NCI-H1930 (cell line): Measurements from ENCODE around the gene SDC3.

Experiments used
- DNase-seq, 2 experiments: peaks; one replicate each; lab custom pipeline; 2025; lab: John Stamatoyannopoulos, UW

Gene SDC3

DNA sequence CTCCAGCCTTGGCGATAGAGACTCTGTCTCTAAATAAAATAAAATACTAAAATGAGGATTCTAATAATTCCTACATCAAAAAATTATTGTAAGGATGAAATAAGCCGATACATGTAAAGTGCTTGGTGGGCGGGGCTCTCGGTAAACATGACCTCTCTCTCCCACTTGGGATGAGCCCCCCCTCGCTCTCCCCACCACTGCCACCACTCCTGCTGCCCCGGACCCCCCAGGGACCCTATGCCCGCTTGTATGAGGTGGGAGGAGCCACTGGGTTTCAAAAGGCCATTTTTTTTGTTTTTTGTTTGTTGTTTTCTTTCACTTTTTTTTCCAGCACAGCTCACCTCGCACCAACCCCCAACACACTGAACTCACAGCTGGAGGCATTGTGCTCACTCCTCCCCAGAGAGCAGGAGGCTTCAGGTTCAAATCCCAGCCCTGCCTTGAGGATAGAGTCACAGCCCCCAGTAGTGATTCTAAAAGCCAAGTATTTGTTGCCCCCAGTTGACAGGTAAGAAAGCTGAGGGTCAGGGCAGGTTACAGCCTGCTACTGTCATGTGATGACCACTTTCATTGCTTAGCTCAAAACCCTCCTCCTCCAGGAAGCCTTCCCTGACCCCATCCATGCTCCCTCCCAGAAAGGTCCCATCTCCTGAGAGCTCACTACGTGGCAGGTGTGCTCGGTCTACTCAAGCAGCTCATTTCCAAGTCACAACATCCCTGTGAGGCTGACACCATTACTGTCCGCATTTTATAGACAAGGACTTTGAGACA is 4.2 kb downstream of the SDC3 start:
- no peak for DNase-seq

DNA sequence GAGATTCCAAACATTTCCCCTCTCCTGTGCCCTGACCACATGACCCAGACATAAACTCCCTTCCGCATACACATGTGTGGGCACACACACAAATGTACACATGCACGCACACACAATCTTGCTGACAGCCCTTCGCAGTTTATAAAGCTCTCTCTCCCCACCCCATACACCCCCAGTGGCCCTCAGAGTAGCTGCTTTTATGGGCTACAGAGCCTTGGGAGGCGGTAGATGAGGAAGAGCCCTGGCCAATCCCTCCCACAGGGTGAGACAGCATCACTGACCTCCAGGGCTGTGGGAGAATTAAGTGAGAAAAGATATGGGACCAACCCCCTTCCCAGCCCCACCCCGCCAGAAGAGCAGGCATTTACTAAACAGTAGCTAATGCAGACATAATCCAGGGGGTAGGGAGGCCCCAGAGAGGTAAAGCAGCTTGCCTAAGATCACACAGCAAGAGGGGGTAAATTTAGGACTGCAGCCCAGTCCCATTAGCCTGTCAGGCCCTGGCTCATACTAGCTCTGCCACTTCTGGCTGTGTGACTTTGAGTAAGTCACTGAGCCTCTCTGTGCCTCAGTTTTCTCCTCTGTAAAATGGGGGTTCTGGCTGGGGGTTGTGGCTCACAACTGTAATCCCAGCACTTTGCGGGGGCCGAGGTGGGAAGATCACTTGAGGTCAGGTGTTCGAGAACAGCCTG is 5.1 kb downstream of the SDC3 start:
- DNase-seq, result no peak

DNA sequence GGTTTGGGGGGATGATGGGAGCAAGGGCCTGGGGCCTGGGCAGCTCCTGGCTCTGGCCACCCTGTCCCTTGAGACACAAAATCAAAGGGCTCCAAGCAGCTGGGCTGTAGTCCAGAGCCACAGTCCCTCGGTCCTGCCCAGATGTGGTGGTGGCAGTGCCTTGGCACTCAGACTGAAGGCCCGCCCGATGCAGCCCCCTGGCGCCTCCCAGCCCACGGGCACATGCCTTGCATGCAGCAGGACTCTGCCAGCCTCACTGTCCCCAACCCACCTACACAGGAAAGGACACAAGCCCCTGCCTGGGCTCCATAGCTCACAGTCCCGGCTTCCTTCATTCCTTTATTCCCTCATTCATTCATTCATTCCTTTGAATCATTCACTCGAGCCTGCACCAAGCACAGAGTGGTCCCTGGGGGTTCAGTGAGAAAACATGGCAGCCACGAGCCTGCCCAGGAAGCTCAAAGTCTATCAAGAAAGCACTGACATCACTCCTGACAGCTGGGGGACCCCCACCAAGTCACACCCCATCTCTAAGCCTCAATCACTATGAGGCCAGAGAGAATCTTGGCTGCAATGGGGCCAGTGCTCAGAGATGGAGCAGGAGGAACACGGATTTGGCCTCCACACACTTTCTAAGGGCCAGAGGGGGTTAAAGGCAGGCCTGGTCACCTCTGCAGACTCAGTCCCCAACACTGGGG is 5.8 kb downstream of the SDC3 start:
- DNase-seq, result no peak

DNA sequence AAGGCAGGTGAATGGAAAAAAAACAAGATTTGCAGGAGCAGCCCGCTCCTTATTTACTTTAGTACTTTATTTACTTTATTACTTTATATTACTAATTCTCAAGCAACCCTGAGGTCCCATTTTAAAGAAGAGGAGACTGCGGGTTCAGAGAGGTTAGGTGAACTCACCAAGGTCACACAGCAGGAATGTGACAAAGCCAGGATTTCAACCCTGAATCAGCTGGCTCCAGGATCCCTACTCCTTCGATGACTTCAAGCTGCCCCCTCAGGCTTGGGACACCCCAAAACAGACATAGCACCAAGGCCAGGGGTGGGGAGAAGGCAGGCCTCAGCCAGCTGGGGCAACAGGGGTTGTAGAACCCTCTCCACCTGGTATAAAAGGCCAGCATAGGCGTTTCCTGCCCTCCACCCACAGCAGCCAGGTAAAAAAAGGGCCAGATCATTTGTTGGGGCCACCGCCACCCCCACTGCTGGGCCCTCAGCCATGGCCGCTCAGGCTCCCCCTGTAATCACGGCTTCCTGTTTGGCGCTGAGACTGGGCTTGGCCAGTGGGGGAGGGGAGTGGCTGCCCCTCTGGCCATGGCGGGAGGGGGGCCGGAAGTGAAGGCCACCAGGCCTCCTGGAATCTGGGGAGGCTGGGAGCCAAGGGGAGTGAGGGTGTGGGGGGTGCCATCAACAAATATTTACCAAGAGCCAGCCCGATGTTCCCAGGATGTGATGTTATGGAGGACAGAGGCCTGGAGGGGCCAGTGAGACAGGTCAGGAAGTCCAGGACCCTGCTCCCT is 6.6 kb downstream of the SDC3 start:
- DNase-seq, result no peak

DNA sequence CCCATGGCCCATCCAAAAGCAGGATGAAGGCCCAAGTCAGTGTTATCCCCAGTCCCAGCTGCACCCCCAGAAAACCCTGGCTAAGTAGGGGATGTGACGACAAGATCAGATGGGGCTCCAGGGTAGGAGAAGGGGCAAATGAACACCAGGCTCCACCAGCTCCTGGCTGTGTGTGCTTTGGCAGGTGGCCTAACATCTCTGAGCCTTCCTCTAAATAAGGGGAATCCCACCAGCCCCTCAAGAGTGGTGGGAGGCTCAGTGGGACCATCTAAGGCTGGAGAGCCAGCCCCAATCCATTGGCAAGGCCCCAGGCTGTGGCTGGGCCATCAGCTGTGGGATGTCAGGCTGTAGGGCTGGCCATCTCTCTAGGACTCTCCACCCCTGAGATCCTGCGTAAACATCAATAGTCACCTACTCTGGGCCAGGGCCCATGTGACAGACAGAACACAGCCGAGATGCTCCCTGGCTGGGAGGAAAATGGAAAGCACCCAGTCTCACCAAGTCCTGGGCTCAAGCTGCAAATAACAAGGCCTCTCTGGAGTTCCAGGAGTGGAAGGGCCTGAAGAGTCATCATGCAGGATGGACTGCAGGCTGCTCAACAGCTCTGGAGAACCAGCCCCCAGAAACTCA is 7.5 kb downstream of the SDC3 start:
- DNase-seq, result no peak

DNA sequence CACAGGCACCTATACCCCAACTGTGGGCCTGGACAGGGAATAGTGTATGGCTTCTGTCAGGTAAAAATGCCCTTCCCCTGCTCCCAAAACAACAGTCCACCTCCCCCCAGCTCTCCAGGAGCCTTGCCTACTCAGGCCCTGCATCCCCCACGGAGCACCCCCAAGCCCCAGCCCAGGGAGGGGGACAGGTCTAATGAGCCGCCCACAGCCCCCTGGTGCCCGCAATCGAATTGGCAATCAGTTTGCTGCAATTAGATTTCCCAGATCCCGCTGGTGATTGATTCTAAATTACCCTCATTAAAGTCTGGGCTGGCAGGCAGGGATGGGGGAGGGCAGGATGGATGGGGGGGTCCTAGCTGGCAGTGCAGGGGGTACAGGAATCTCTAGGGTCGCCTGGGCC is 8.1 kb downstream of the SDC3 start:
- no peak for DNase-seq

DNA sequence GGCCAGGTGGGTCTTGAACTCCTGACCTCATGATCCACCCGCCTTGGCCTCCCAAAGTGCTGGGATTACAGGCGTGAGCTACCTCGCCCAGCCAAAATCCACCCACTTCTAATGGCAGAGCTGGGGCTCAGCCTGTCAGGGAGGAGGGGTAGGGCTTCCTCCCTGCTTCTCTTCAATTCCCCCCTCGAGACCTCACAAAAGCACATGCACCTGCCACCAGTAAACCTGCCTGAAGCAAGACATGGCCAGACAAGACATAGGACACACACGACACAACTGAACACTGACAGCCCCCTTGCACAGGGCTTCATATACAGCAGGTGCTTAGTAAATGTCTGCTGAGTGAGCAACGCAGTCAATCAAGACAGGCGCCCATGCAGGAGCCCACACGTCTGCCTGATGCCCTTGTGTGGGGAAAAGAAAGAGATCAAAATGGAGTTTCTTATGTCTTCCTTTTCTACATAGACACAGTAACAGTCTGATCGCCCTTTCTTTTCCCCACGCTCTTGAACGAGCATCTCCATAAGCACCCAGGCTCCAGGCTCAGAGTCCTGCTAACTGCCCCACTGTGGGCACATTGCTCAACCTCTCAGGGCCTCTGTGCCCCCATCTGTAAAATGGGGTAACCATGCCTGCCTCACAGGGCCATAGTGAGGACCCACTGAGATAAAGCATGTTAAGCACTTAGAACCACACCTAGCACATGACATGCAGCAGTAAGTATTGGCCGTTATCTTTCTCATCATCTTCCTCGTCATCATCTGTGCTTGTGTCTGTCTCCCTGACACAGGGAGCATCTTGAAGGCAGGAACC is 8.8 kb downstream of the SDC3 start:
- DNase-seq, result no peak

DNA sequence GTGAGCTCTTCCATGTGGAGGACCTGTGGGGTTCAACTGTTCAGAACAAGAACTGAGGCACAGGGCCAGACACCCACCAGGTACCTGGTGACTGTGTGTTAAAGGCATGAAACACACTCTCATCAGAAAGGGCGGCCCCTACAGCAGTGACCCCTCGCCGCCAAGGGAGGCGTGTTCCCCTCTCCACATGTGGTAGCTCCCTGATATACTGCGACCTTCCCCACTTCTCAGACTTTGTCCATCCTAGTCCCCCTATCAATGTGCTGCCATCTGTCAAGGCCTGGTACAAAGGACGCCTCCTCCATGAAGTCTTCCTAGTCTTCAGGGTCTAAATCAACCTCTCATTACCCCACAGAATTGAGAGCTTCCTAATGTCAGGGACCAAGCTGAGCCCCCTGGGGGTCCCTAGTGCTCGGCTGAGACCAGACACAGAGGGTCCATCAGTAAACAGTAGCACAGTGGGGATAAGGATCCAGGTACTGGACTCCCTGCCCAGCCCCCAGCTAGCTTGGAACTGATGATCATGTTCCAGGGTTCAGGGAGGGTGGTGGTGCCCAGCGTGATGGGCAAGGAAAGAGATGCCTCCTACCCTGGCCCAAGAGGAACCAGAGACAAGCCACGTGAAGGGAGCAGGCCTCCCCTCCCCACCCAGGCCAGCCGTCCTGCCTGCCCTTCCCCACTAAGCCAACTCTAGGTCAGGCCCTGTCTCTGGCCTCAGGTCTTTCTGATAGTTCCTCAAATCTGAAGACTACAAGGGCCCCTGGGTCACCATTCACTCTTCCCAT is 10.3 kb downstream of the SDC3 start:
- no peak for DNase-seq

DNA sequence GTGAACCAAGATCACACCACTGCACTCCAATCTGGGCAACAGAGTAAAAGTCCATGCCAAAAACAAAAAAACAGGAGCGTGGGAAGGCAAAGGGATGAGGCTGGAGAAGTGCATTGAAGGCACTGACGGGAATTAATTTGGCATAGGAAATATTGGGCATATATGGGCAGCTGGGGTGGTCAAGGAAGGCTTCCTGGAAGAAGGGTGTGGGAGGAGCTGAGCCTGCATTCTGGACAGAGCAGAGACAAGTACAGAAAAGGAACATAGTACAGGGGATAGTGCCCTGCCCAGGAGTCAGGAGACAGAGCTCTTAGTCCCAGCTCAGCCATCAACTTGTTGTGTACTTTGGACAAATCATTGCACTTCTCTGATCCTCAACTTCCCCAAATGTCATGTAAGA is 11.7 kb downstream of the SDC3 start:
- DNase-seq, result no peak

DNA sequence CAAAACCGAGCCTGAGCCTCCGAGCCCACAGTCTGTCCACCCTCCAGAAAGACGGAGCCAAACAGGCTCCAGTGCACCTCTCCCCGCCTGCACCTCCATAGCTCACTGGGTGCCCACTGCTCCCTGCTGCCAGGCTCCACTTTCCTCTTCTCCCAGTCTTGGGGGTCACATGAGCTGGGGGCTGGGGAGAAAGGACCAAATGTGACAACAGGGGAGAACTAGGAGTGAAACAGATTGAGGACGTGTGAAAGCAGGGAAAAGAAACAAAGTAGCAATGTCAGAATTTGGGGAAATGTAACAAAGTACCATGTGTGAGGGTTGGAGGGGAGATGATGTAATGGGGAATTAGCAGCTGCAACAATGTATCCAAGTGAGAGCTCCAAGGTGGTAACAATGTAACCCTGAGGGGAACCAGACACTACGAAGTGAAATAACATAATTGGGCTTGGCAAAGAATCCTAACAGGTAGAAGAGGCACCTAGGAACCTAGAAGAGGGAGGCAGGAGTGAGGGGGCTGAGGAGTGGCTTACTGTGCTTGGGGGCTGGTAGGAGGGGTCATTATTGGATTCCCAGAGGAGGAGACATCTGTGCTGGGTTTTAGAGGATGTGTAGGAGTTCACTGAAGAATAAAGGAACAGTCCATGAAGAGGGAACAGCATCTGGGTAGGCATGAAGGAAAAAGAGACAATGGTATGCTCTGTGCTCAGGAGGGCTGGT is 12.5 kb downstream of the SDC3 start:
- no peak for DNase-seq

DNA sequence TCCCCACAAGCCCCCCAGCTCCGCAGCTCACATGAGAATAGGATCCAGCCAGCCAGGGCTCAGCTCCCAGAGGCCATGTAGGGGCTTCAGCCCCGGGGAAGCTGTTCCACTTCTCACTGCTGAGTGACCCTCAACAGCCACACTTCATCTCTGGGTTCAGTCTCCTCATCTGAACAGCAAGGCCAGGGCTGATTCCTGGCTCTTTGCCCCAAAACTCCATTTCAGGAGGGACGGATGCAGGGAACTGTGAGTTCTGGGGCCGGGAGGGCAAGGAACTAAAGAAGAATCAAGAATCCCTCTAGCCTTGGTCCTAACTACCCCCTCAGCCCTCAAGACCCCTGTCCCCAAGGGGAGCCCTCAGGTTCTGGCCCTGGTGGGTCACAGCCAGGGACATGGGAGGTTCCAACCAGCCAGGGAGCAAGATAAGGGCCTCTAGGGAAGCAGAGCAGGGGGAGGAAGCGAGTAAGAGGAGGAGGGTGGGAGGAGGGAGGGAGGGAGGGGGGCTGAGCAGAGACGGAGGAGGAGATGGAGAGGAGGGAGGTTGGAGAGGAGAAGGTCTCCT is 13.1 kb downstream of the SDC3 start:
- DNase-seq, result no peak

DNA sequence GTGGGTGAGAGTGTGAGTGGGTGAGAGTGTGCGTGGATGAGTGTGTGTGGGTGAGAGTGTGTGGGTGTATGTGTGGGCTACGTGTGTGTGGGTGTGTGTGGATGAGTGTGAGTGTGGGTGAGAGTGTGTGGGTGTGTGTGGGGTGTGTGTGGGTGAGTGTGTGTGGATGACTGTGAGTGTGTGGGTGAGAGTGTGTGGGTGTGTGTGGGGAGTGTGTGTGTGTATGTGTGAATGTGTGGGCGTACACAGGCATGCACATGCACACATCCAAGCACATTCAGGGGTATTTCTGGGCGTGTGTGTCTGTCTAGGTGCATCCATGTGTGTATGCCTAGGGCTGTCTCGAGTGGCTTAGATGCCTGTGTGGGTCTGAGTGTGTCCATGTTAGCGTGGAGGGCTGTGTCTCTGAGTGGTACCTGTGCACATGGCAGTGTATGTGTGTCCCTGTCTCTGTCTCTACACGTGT is 14.0 kb downstream of the SDC3 start:
- DNase-seq, result no peak

DNA sequence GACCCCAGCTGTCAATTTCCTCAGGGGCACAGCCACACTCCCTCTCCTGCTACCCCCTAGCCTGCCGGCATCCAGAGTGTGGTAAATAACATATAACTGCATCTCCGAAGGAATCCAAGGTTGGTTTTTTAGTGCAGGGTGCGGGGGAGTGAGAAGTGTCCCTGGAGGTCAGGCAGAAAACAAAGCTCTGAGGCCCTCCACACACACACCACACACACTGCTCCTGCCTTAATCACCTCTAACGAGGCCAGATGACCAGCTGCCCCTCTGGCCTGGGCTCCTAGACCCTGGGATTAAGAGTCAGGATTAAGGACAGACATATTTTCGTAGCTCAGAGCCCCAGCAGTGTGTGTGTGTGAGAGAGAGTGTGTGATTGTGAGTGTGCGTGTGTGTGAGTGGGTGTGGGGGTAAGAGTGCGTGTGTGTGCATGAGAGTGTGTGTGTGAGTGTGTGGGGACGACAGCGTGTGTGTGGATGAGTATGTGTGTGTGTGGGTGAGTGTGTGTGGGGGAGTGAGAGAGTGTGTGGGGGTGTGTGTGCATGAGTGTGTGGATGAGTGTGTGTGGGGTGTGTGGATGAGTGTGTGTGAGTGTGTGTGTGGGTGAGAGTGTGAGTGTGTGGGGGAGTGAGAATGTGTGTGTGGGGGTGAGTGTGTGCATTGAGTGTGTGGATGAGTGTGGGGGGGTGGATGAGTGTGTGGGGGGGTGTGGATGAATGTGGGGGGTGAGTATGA is 14.6 kb downstream of the SDC3 start:
- no peak for DNase-seq

DNA sequence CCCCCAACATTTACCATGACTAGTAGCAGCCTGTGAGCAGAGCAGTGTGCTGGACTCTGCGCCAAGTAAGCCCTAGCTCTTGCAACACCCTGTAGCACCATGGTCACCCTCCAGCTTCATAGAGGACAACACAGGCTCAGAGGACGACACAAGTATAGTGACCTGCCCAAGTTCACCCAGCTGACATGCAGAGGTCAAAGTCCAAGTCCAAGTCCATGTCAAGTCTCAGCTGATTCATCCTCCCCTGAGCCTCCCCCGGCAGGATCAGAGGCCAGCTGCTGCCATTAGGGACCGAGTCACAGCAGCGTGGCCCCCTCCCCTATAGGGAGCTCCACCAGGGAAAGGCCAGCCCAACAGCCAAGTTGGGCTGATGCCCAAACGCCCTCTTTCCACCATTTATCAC is 15.9 kb downstream of the SDC3 start:
- no peak for DNase-seq

DNA sequence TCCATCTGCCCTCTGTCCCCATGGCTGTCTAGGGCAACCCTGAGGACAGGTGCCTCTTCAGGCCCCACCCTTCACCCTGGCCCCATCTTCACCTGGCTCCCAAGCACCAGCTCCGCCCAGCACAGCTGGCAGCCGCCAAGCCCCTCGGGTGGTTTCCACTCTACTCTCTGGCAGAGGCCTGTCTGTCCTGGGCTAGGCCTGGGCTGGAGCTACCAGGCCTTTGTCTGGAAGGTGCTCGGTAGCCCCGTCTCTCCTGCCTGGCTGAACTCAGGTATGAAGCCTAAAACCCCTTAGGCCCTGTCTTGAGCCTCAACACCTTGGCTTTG is 17.4 kb downstream of the SDC3 start:
- no peak for DNase-seq

DNA sequence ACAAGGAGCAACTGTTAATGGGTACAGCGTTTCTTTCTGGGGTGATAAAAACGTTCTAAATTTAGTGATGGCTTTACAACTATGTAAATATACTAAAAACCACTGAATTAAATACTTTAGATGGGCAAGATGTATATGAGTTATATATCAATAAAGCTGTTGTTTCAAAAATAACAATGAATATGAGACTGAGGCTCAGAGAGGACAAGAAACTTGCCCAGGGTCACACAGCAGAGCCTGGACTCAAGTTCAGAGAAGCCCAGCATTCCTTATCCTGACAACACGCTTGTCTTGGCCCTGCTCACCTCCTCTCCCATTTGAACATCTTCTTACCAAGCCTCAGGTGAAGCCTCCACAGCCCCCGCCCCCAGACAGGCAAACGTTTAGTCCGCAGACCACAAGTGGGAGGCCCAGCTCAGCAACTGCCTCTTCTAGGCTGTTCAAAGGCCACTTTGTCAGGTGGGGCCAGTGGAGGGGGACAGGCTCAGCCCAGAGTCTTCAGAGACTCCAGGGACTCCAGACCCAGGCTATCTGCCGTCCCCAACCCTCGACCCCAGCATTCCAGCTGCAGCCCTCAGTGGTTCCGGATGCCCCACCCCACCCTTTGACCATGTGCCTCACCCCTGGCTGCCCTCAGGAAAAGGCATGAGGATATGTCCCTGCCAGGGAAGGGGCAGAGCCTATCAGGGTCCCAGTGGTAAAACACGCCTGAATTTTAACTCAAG is 17.9 kb downstream of the SDC3 start:
- DNase-seq, result no peak

DNA sequence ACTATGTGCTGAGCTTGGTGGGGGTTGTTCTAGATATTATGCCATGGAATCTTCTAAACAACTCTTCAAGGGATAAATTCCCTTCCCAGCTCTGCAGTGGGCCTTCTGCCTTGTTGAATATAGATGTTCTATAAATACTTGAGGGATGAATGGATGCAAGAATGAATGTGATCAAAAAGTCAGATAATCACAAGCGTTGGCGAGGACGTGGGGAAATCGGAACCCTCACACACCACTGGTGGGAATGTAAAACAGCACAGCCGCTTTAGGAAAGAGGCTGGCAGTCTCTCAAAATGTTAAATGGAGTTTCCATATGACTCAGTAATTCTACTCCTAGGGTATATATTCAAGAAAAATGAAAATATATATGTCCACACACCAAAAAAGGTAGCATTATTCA is 19.0 kb downstream of the SDC3 start:
- DNase-seq, result no peak

DNA sequence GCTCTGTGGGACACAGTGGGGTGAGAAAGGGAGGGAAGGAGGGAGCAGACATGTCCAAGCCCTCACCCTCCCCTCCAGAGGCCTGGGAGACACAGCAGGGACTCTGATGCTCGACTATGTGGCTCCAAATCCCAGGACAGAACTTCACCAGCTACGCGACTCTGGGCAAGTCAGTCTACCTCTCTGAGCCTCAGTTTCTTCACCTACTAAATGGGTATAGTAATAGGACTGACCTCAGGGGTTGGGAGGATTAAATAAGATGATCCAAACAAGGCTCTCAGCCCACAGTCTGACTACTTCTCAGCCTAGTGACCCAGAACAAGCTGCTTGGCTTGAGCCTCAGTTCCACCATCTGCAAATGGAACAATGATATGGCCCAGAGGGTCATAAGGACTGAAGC is 19.6 kb downstream of the SDC3 start:
- DNase-seq, result no peak
